HEK293 (cell line): ENCODE measurements around the gene THSD7B.

ENCODE experiments used
- CTCF ChIA-PET: fragments of 350-600 bp; formaldehyde crosslinking; extraction: SDS; loops from one replicate; lab custom pipeline; 2021; ENCODE audit warnings: antibody characterized with exemption; lab: Yijun Ruan, JAX
- POLR2A ChIA-PET: fragments of 300-600 bp; formaldehyde crosslinking; extraction: SDS; loops from one replicate; lab custom pipeline; 2020; ENCODE audit warnings: antibody characterized with exemption, inconsistent platforms; lab: Yijun Ruan, JAX
- H3K27ac ChIP-seq: fragments of 200-500 bp; sonication (Bioruptor generic); 2 replicates; pipeline ENCODE4 v1.5.1; 2014; ENCODE audit warnings: low read depth, low read length, control low read depth, inconsistent platforms; ENCODE audit errors: extremely low read depth
- H3K36me3 ChIP-seq, 2 experiments: fragments of 200-500 bp in 1 of 2; sonication (Bioruptor generic) in 1 of 2; 1 replicate in 1 of 2; 2 replicates in 1 of 2; pipeline ENCODE4 v1.5.1; 2014 to 2017; ENCODE audit warnings: inconsistent platforms in 2 of 2, low read length in 2 of 2; ENCODE audit not compliant: control insufficient read depth in 2 of 2, insufficient read depth in 1 of 2
- H3K4me1 ChIP-seq: fragments of 200-500 bp; sonication (Bioruptor generic); 2 replicates; pipeline ENCODE4 v1.5.1; 2014; ENCODE audit warnings: mild to moderate bottlenecking, low read length, inconsistent platforms; ENCODE audit not compliant: control insufficient read depth, insufficient read depth
- H3K4me3 ChIP-seq: 2 replicates; pipeline ENCODE4 v1.5.1; 2011; ENCODE audit warnings: low read depth, mild to moderate bottlenecking, control low read depth, low read length, moderate library complexity
- H3K9me3 ChIP-seq: fragments of 200-500 bp; sonication (Bioruptor generic); 2 replicates; pipeline ENCODE4 v1.5.1; 2014; ENCODE audit warnings: low read depth, low read length, inconsistent platforms; ENCODE audit not compliant: control insufficient read depth, insufficient read depth
- FEZF1 ChIP-seq: fragments of 450-650 bp; formaldehyde crosslinking; IDR thresholded peaks from 2 replicates; pipeline ENCODE4 v1.5.1; 2016; ENCODE audit warnings: missing biosample characterization, missing genetic modification characterization
- GFI1B ChIP-seq: fragments of 450-650 bp; formaldehyde crosslinking; IDR thresholded peaks from 2 replicates; pipeline ENCODE4 v1.5.1; 2016; ENCODE audit warnings: missing biosample characterization, missing genetic modification characterization
- GLIS2 ChIP-seq: fragments of 450-650 bp; formaldehyde crosslinking; IDR thresholded peaks from 2 replicates; pipeline ENCODE4 v1.5.1; 2016; ENCODE audit warnings: missing biosample characterization, missing genetic modification characterization
- IKZF3 ChIP-seq: fragments of 450-650 bp; IDR thresholded peaks from 2 replicates; pipeline ENCODE4 v1.5.0; 2018; ENCODE audit warnings: missing biosample characterization, mild to moderate bottlenecking, missing genetic modification characterization, moderate library complexity
- KLF9 ChIP-seq: fragments of 450-650 bp; formaldehyde crosslinking; IDR thresholded peaks from 2 replicates; pipeline ENCODE4 v1.5.1; 2016; ENCODE audit warnings: missing biosample characterization, missing genetic modification characterization, low read depth
- SP2 ChIP-seq: fragments of 450-650 bp; formaldehyde crosslinking; IDR thresholded peaks from 2 replicates; pipeline ENCODE4 v1.5.1; 2016; ENCODE audit warnings: missing biosample characterization, missing genetic modification characterization
- WT1 ChIP-seq: fragments of 450-650 bp; formaldehyde crosslinking; IDR thresholded peaks from 2 replicates; pipeline ENCODE4 v1.5.1; 2016; ENCODE audit warnings: missing biosample characterization, missing genetic modification characterization
- ZBTB20 ChIP-seq: fragments of 450-650 bp; formaldehyde crosslinking; IDR thresholded peaks from 2 replicates; pipeline ENCODE4 v1.5.1; 2016; ENCODE audit warnings: missing biosample characterization, missing genetic modification characterization
- ZNF138 ChIP-seq: fragments of 450-650 bp; formaldehyde crosslinking; IDR thresholded peaks from 2 replicates; pipeline ENCODE4 v1.5.1; 2016; ENCODE audit warnings: missing biosample characterization, missing genetic modification characterization, borderline replicate concordance
- ZNF16 ChIP-seq: fragments of 450-650 bp; formaldehyde crosslinking; IDR thresholded peaks from 2 replicates; pipeline ENCODE4 v1.5.1; 2016; ENCODE audit warnings: low read depth, missing biosample characterization, missing genetic modification characterization
- ZNF202 ChIP-seq: fragments of 450-650 bp; formaldehyde crosslinking; IDR thresholded peaks from 2 replicates; pipeline ENCODE4 v1.5.1; 2016; ENCODE audit warnings: missing biosample characterization, missing genetic modification characterization, borderline replicate concordance
- ZNF239 ChIP-seq: fragments of 450-650 bp; formaldehyde crosslinking; IDR thresholded peaks from 2 replicates; pipeline ENCODE4 v1.5.1; 2016; ENCODE audit warnings: missing biosample characterization, missing genetic modification characterization
- ZNF514 ChIP-seq: fragments of 450-650 bp; formaldehyde crosslinking; IDR thresholded peaks from 2 replicates; pipeline ENCODE4 v1.5.1; 2016; ENCODE audit warnings: missing biosample characterization, missing genetic modification characterization
- ZNF530 ChIP-seq: fragments of 450-650 bp; formaldehyde crosslinking; IDR thresholded peaks from 2 replicates; pipeline ENCODE4 v1.5.1; 2016; ENCODE audit warnings: low read depth, missing biosample characterization, missing genetic modification characterization
- ZNF571 ChIP-seq: fragments of 450-650 bp; formaldehyde crosslinking; IDR thresholded peaks from 2 replicates; pipeline ENCODE4 v1.5.0; 2017; ENCODE audit warnings: missing biosample characterization, missing genetic modification characterization
- ZNF670 ChIP-seq: fragments of 450-650 bp; formaldehyde crosslinking; IDR thresholded peaks from 2 replicates; pipeline ENCODE4 v1.5.1; 2016; ENCODE audit warnings: missing biosample characterization, missing genetic modification characterization, low read depth
- ZNF707 ChIP-seq: fragments of 450-650 bp; formaldehyde crosslinking; IDR thresholded peaks from 2 replicates; pipeline ENCODE4 v1.5.1; 2016; ENCODE audit warnings: missing biosample characterization, missing genetic modification characterization
- TF ChIP-seq, protein P1 (sequence below): fragments of 450-650 bp; formaldehyde crosslinking; IDR thresholded peaks from 2 replicates; pipeline ENCODE4 v1.5.1; 2016; ENCODE audit warnings: missing biosample characterization, missing genetic modification characterization
- TF ChIP-seq, protein P2 (sequence below): fragments of 450-650 bp; formaldehyde crosslinking; IDR thresholded peaks from 2 replicates; pipeline ENCODE4 v1.5.1; 2016; ENCODE audit warnings: missing biosample characterization, missing genetic modification characterization
- TF ChIP-seq, protein P3 (sequence below): fragments of 450-650 bp; formaldehyde crosslinking; IDR thresholded peaks from 2 replicates; pipeline ENCODE4 v1.5.1; 2017; ENCODE audit warnings: missing biosample characterization, missing genetic modification characterization
- TF ChIP-seq, protein P4 (sequence below): fragments of 450-650 bp; formaldehyde crosslinking; IDR thresholded peaks from 2 replicates; pipeline ENCODE4 v1.5.1; 2017; ENCODE audit warnings: missing biosample characterization, missing genetic modification characterization
- TF ChIP-seq, protein P5 (sequence below): fragments of 450-650 bp; IDR thresholded peaks from 2 replicates; pipeline ENCODE4 v1.5.1; 2018; ENCODE audit warnings: missing biosample characterization, mild to moderate bottlenecking, missing genetic modification characterization

Gene THSD7B

DNA sequence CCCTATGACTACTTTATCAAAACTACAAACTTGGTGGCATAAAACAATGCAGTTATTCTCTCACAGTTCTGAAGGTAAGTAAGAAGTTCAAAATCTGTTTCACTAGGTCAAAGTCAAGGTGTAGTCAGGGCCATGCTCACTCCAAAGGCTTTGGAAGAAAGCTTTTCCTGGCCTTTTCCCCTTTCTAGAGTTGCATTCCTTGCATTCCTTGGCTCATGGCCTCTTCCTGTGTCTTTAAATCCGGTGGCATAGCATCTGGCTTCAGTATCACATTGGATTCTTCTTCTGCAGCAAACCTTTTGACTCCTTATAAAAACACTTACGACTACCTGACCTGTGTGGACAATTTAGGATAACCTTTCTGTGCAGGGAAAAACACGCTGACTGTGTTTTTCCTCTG is 655.4 kb downstream of the THSD7B start:
- H3K4me1 ChIP-seq, result no peaks in the 10 kb centered on the region
- ChIA-PET POLR2A (no interaction called here), CTCF (no interaction called here)
- no peak overlapping the region for H3K27ac ChIP-seq
- no peaks in the 10 kb centered on the region for H3K36me3 ChIP-seq
- no peaks in the 10 kb centered on the region for H3K9me3 ChIP-seq
- no peak overlapping the region for H3K4me3 ChIP-seq
- no peak for TF ChIP-seq ZNF202 (tag by site-specific recombination)
- TF ChIP-seq KLF9 (tag by site-specific recombination), result no peak
- no peak for TF ChIP-seq ZNF707 (tag by site-specific recombination)
- no peak for TF ChIP-seq GLIS2
- TF ChIP-seq, protein P1, sequence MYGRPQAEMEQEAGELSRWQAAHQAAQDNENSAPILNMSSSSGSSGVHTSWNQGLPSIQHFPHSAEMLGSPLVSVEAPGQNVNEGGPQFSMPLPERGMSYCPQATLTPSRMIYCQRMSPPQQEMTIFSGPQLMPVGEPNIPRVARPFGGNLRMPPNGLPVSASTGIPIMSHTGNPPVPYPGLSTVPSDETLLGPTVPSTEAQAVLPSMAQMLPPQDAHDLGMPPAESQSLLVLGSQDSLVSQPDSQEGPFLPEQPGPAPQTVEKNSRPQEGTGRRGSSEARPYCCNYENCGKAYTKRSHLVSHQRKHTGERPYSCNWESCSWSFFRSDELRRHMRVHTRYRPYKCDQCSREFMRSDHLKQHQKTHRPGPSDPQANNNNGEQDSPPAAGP (tag by site-specific recombination), result no peak
- TF ChIP-seq, all 188 proteins: peak for 0

DNA sequence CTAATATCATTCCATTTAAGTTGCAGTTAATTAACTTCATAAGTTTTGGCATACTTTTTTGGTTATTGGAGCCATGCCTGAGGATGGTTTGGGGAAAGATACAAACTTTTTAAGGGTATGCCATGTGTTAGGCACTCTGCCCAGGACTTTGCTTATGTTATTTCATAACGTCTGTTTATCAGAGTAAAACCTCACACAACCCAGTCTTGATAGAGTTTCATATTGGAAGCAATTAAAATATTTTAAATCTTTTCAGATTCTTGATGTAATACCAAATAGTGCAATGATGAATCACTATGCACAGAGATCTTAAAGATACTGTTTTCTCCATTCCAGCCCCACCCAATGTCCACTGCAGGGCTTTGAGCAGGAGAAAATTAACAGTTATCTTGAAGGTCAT is 669.8 kb downstream of the THSD7B start:
- POLR2A ChIA-PET, result no interaction called here
- no peaks in the 10 kb centered on the region for H3K9me3 ChIP-seq
- no peaks in the 10 kb centered on the region for H3K4me1 ChIP-seq
- H3K4me3 ChIP-seq, result no peak overlapping the region
- H3K27ac ChIP-seq, result no peak overlapping the region
- H3K36me3 ChIP-seq, result no peaks in the 10 kb centered on the region
- TF ChIP-seq, protein P2, sequence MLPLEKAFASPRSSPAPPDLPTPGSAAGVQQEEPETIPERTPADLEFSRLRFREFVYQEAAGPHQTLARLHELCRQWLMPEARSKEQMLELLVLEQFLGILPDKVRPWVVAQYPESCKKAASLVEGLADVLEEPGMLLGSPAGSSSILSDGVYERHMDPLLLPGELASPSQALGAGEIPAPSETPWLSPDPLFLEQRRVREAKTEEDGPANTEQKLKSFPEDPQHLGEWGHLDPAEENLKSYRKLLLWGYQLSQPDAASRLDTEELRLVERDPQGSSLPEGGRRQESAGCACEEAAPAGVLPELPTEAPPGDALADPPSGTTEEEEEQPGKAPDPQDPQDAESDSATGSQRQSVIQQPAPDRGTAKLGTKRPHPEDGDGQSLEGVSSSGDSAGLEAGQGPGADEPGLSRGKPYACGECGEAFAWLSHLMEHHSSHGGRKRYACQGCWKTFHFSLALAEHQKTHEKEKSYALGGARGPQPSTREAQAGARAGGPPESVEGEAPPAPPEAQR (tag by site-specific recombination), result no peak
- no peak for TF ChIP-seq ZBTB20
- no peak for TF ChIP-seq ZNF670 (tag by site-specific recombination)
- TF ChIP-seq GFI1B, result no peak
- TF ChIP-seq, protein P3, sequence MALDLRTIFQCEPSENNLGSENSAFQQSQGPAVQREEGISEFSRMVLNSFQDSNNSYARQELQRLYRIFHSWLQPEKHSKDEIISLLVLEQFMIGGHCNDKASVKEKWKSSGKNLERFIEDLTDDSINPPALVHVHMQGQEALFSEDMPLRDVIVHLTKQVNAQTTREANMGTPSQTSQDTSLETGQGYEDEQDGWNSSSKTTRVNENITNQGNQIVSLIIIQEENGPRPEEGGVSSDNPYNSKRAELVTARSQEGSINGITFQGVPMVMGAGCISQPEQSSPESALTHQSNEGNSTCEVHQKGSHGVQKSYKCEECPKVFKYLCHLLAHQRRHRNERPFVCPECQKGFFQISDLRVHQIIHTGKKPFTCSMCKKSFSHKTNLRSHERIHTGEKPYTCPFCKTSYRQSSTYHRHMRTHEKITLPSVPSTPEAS (tag by site-specific recombination), result no peak
- no peak for TF ChIP-seq ZNF138
- CTCF ChIA-PET, result no interaction called here

DNA sequence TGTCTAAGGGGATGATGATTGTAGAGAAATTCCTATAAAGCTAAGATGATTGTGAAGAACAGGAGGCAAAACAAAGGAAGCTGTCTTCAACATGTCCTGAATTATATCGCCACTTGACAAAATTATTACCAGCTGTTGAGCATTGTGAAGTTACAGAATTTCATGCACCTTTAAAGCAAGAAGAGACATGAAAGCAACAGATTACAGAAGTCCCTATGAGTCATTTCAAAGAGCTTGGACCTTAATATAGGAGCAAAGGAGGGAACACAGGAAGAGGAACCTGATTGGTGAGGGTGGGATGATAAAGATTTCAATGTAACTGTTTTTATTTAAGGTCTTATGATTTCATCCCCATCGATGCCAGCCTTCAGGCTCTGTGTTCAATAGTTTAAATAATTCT is 672.0 kb downstream of the THSD7B start:
- no peak for TF ChIP-seq ZNF514 (tag by site-specific recombination)
- no peak for TF ChIP-seq SP2 (tag by site-specific recombination)
- TF ChIP-seq ZNF16, result no peak
- TF ChIP-seq, protein P4, sequence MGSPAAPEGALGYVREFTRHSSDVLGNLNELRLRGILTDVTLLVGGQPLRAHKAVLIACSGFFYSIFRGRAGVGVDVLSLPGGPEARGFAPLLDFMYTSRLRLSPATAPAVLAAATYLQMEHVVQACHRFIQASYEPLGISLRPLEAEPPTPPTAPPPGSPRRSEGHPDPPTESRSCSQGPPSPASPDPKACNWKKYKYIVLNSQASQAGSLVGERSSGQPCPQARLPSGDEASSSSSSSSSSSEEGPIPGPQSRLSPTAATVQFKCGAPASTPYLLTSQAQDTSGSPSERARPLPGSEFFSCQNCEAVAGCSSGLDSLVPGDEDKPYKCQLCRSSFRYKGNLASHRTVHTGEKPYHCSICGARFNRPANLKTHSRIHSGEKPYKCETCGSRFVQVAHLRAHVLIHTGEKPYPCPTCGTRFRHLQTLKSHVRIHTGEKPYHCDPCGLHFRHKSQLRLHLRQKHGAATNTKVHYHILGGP, result no peak
- no peak for TF ChIP-seq WT1 (tag by site-specific recombination)
- no peak for TF ChIP-seq IKZF3 (tag by site-specific recombination)
- no peak for TF ChIP-seq ZNF239 (tag by site-specific recombination)
- no peak for TF ChIP-seq ZNF530 (tag by site-specific recombination)
- TF ChIP-seq, protein P5, sequence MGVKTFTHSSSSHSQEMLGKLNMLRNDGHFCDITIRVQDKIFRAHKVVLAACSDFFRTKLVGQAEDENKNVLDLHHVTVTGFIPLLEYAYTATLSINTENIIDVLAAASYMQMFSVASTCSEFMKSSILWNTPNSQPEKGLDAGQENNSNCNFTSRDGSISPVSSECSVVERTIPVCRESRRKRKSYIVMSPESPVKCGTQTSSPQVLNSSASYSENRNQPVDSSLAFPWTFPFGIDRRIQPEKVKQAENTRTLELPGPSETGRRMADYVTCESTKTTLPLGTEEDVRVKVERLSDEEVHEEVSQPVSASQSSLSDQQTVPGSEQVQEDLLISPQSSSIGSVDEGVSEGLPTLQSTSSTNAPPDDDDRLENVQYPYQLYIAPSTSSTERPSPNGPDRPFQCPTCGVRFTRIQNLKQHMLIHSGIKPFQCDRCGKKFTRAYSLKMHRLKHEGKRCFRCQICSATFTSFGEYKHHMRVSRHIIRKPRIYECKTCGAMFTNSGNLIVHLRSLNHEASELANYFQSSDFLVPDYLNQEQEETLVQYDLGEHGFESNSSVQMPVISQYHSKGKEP (tag by site-specific recombination), result no peak
- no peak for TF ChIP-seq ZNF571 (tag by site-specific recombination)
- TF ChIP-seq FEZF1 (tag by site-specific recombination), result no peak
- ChIA-PET POLR2A (no interaction called here), CTCF (no interaction called here)

More for the DNA sequence above, 672.0 kb downstream of the THSD7B start:
- H3K4me1 ChIP-seq, result no peaks in the 10 kb centered on the region
- H3K4me3 ChIP-seq, result no peak overlapping the region
- H3K27ac ChIP-seq, result no peak overlapping the region
- no peaks in the 10 kb centered on the region for H3K9me3 ChIP-seq
- no peaks in the 10 kb centered on the region for H3K36me3 ChIP-seq
